ENCODE measurements around the gene PLBD2.

- TF ChIP-seq REST (IDR thresholded peaks at IDR 0.05; ENCODE audit: insufficient read depth in 1 of 2, low read depth in 2 of 2, low read length in 2 of 2) (no peak), POLR2AphosphoS5 (IDR thresholded peaks at IDR 0.05; ENCODE audit: low read depth, low read length) (no peak), TAF1 (IDR thresholded peaks at IDR 0.05; ENCODE audit: borderline replicate concordance, insufficient read depth, low read length) (no peak), SIN3A (IDR thresholded peaks at IDR 0.05; ENCODE audit: borderline replicate concordance, insufficient read depth, low read length) (no peak)
Observed at GRCh38 chr12:113392520-113392919, 34.1 kb downstream of the PLBD2 start.
